Measurements from ENCODE around the gene AKNA. TPM values are rescaled to one million over a fixed set of nuclear protein-coding genes. Genes with fewer than 3 reads are reported as not detected.

AKNA gene
- total RNA-seq, 1 experiment from 2014 or later = 20.6 TPM

DNA sequence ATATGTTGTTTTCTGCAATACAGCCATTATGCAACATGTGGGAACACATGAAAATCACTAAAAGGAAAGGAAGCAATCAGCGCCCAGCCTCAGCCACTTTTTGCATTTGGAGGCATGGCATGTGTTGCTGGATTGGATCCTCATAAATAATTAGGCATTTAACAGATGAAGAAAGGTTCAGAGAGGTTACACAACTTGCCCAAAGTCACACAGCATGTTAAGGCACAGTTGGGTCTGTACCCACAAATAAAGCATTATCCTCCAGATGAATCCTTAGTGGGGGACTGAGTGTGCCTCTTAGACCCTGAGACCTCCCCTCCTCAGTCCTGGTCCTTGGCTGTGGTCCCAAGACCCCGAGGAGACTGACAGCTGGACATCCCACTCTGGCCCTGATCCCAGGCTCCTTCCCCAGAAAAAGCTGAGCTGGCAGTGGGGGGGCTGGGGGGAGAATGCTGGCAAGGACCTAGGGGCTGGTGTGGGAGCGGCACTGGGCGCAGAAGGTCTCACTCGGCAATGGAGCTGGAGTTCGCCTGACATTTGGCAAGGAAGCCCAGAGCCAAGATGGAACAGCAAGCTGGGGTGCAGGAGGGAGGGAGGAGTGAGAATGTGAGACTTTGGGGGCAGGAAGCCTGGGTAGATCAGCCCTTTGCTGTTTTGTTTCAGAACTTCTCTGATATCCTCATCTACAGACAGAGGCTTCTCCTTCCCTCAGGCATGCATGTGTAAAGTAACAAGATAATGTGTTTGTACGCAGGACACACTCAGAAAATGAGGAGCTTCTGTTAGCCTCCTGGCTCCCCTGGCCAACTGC lies 6.9 kb upstream of the AKNA start:
- DNase-seq (ENCODE audit: low read depth, low spot score) (no peak), ATAC-seq (no peak)
- Histone ChIP-seq H3K4me1 (ENCODE audit: control insufficient read depth in 1 of 2, insufficient read depth in 2 of 2, low read length in 2 of 2) (peaks cover 10 to 27% of the 10 kb centered on the region in 2 experiments; a peak in 3 of 4 replicates), H3K4me3 (replicated peaks in 1 of 2; ENCODE audit: low read depth in 1 of 2, low read length in 2 of 2) (no peak overlapping the region), H3K79me2 (ENCODE audit: insufficient read depth, low read length) (no peaks in the 10 kb centered on the region), H3K27ac (ENCODE audit: low read depth, low read length) (no peak overlapping the region), H2AFZ (ENCODE audit: low read depth, low read length, poor library complexity, severe bottlenecking) (no peak overlapping the region), H3K36me3 (ENCODE audit: control insufficient read depth in 1 of 2, insufficient read depth in 2 of 2, low read length in 2 of 2) (no peaks in the 10 kb centered on the region), H3K9ac (ENCODE audit: low read length) (no peak overlapping the region), H3K9me2 (ENCODE audit: insufficient read depth) (no peaks in the 10 kb centered on the region), H3K27me3 (ENCODE audit: insufficient read depth, low read length) (no peaks in the 10 kb centered on the region), H3K9me3 (ENCODE audit: control insufficient read depth in 1 of 2, insufficient read depth in 1 of 2, low read depth in 1 of 2, low read length in 2 of 2) (no peaks in the 10 kb centered on the region), H3K4me2 (ENCODE audit: low read length) (no peak overlapping the region), H4K20me1 (ENCODE audit: insufficient read depth) (no peaks in the 10 kb centered on the region)
- BruUV-seq (replicated peaks) = no TSS peak
- intact Hi-C loops (cut with micrococcal nuclease) = no loop called here
- ChIA-PET CTCF (no interaction called here), RAD21 (ENCODE audit: low non-redundant PET in 1 of 2, low total read pairs in 2 of 2, uncharacterized antibody in 2 of 2, unreplicated experiment in 2 of 2) (no interaction called here), POLR2A (interaction anchor here (0.6 to 1.6 kb wide), 2 partner anchors 8 to 285 kb away, joined by 4 to 6 read pairs; no protein-coding TSS in a partner anchor)
- TF ChIP-seq POLR2AphosphoS5 (IDR thresholded peaks at IDR 0.05; ENCODE audit: low read depth, low read length) (no peak), EGR1 (IDR thresholded peaks at IDR 0.05; ENCODE audit: low read depth) (no peak), ATF3 (IDR thresholded peaks at IDR 0.05) (no peak), TCF7L2 (IDR thresholded peaks at IDR 0.05; ENCODE audit: borderline replicate concordance, extremely low read depth, insufficient read depth, insufficient read length) (no peak), ZFX (IDR thresholded peaks at IDR 0.05) (no peak), POLR2A (IDR thresholded peaks at IDR 0.05; ENCODE audit: borderline replicate concordance, extremely low read depth, insufficient read depth, insufficient read length) (no peak), ZNF274 (IDR thresholded peaks at IDR 0.05; ENCODE audit: low read depth, low read length) (no peak), ELF1 (IDR thresholded peaks at IDR 0.05; ENCODE audit: borderline replicate concordance, low read depth) (no peak), RAD21 (IDR thresholded peaks at IDR 0.05; ENCODE audit: low read depth) (no peak), JUND (IDR thresholded peaks at IDR 0.05) (no peak), CBX3 (IDR thresholded peaks at IDR 0.05; ENCODE audit: low read depth) (no peak)
